DMS114 treated with DMSO at 0.1 percent for 48 hours (cell line): ENCODE data around the gene MAP3K4.

Experiments used
- DNase-seq: peaks from one replicate; lab custom pipeline; 2025; ENCODE audit not compliant: unreplicated experiment; lab: John Stamatoyannopoulos, UW

The MAP3K4 gene

GRCh38 chr6:161037873-161038228 is 46.3 kb downstream of the MAP3K4 start:
- no peak for DNase-seq

GRCh38 chr6:161038229-161039031 is 46.9 kb downstream of the MAP3K4 start:
- DNase-seq, result no peak

- DNase-seq, result no peak
These were observed 49.7 kb downstream of the MAP3K4 start for GRCh38 chr6:161041274-161041673.

GRCh38 chr6:161044335-161044734 is 52.8 kb downstream of the MAP3K4 start:
- DNase-seq, result no peak

- DNase-seq, result no peak
These were observed 57.1 kb downstream of the MAP3K4 start for GRCh38 chr6:161048641-161049040.

- DNase-seq, result no peak
These were observed 58.7 kb downstream of the MAP3K4 start for GRCh38 chr6:161050134-161050765.

- no peak for DNase-seq
These were observed 61.5 kb downstream of the MAP3K4 start for GRCh38 chr6:161053103-161053502.

GRCh38 chr6:161054876-161055275 is 63.3 kb downstream of the MAP3K4 start:
- no peak for DNase-seq

- no peak for DNase-seq
These were observed 64.9 kb downstream of the MAP3K4 start for GRCh38 chr6:161056451-161056850.

- DNase-seq, result no peak
These were observed 65.8 kb downstream of the MAP3K4 start for GRCh38 chr6:161057103-161058091.

- no peak for DNase-seq
These were observed 67.2 kb downstream of the MAP3K4 start for GRCh38 chr6:161058741-161059140.

- no peak for DNase-seq
These were observed 70.0 kb downstream of the MAP3K4 start for GRCh38 chr6:161061576-161061975.

GRCh38 chr6:161064915-161065314 is 73.3 kb downstream of the MAP3K4 start:
- no peak for DNase-seq

- no peak for DNase-seq
These were observed 74.9 kb downstream of the MAP3K4 start for GRCh38 chr6:161066511-161066910.

GRCh38 chr6:161067749-161068148 is 76.2 kb downstream of the MAP3K4 start:
- DNase-seq, result no peak

GRCh38 chr6:161068321-161068741 is 76.8 kb downstream of the MAP3K4 start:
- no peak for DNase-seq

- DNase-seq, result no peak
These were observed 82.4 kb downstream of the MAP3K4 start for GRCh38 chr6:161073930-161074329.

- no peak for DNase-seq
These were observed 83.0 kb downstream of the MAP3K4 start for GRCh38 chr6:161074496-161075121.

GRCh38 chr6:161076181-161076677 is 84.7 kb downstream of the MAP3K4 start:
- no peak for DNase-seq

- DNase-seq, result no peak
These were observed 88.1 kb downstream of the MAP3K4 start for GRCh38 chr6:161079566-161080262.
